GM12878 (cell line): Measurements from ENCODE around the gene PAX3. TPM values are rescaled to one million over a fixed set of nuclear protein-coding genes. Genes with fewer than 3 reads are reported as not detected.

Experiments used
- EP300 ChIP-seq, 2 experiments: fragments of 150-350 bp in 1 of 2; IDR thresholded peaks; 2 replicates each; pipeline ENCODE4 v1.6.1; 2011 to 2012; ENCODE audit warnings: low read depth in 2 of 2, low read length in 2 of 2, borderline replicate concordance in 1 of 2, improper control_type of control experiment in 1 of 2, inconsistent platforms in 1 of 2; ENCODE audit not compliant: control insufficient read depth in 1 of 2
- ETV6 ChIP-seq, 2 experiments: fragments of 450-650 bp in 1 of 2; IDR thresholded peaks in 1 of 2; conservative IDR thresholded peaks in 1 of 2; 2 replicates each; pipeline ENCODE4 v1.6.1; 2014; ENCODE audit warnings: antibody characterized with exemption in 1 of 2, borderline replicate concordance in 1 of 2, low read depth in 1 of 2, mild to moderate bottlenecking in 1 of 2, moderate library complexity in 1 of 2
- MEF2B ChIP-seq: fragments of 450-650 bp; IDR thresholded peaks from 2 replicates; pipeline ENCODE4 v1.6.1; 2018; ENCODE audit warnings: mild to moderate bottlenecking, moderate library complexity; ENCODE audit not compliant: partially characterized antibody, poor library complexity, severe bottlenecking
- MYC ChIP-seq: IDR thresholded peaks from 2 replicates; pipeline ENCODE4 v1.6.1; 2011; ENCODE audit warnings: mild to moderate bottlenecking, low read length, moderate library complexity, inconsistent platforms; ENCODE audit not compliant: insufficient read depth, insufficient replicate concordance, insufficient read length, severe bottlenecking
- NR2C2 ChIP-seq: IDR thresholded peaks from 2 replicates; pipeline ENCODE4 v1.6.1; 2011; ENCODE audit warnings: borderline replicate concordance, low read depth; ENCODE audit not compliant: control insufficient read depth, insufficient read length
- RELA ChIP-seq: fragments of 450-650 bp; IDR thresholded peaks from 2 replicates; pipeline ENCODE4 v1.8.0; 2014; ENCODE audit warnings: borderline replicate concordance; ENCODE audit not compliant: partially characterized antibody
- RFX5 ChIP-seq: IDR thresholded peaks from 2 replicates; pipeline ENCODE4 v1.6.1; 2011; ENCODE audit warnings: low read depth, low read length, improper control_type of control experiment
- SIX5 ChIP-seq: IDR thresholded peaks from 2 replicates; pipeline ENCODE4 v1.6.1; 2011; ENCODE audit warnings: mild to moderate bottlenecking, low read depth, low read length, moderate library complexity; ENCODE audit not compliant: severe bottlenecking
- SMAD1 ChIP-seq: fragments of 450-650 bp; IDR thresholded peaks from 2 replicates; pipeline ENCODE4 v1.6.1; 2018; ENCODE audit warnings: mild to moderate bottlenecking, low read depth; ENCODE audit not compliant: partially characterized antibody
- SREBF1 ChIP-seq: IDR thresholded peaks from 2 replicates; pipeline ENCODE4 v1.6.1; 2012; ENCODE audit warnings: mild to moderate bottlenecking, low read length
- STAT1 ChIP-seq: fragments of 450-650 bp; conservative IDR thresholded peaks from 2 replicates; pipeline ENCODE4 v1.6.1; 2014; ENCODE audit warnings: antibody characterized with exemption, mild to moderate bottlenecking
- STAT3 ChIP-seq: IDR thresholded peaks from 2 replicates; pipeline ENCODE4 v1.6.1; 2011; ENCODE audit warnings: low read depth, low read length, improper control_type of control experiment
- ZBED1 ChIP-seq: IDR thresholded peaks from 2 replicates; pipeline ENCODE4 v1.6.1; 2016; ENCODE audit warnings: borderline replicate concordance
- ZNF217 ChIP-seq: fragments of 450-650 bp; IDR thresholded peaks from 2 replicates; pipeline ENCODE4 v1.6.1; 2017; ENCODE audit warnings: antibody characterized with exemption, mild to moderate bottlenecking
- polyA plus RNA-seq, 11 experiments: library from polyadenylated mRNA; depleted of rRNA in 4 of 11; unstranded in 6 of 11; stranded (reverse) in 5 of 11; fragments of >200 nt; fragmentation: Nextera tagmentation in 4 of 11; fragmentation: Illumina TruSeq in 1 of 11; extraction: Ambion mirVana in 4 of 11; extraction: Trizol in 1 of 11; gene quantifications; 1 replicate in 1 of 11; 2 replicates in 10 of 11; pipeline versions ENCODE4 v1.2.1 to v1.2.3, GENCODE V29; 2011 to 2016; ENCODE audit warnings: inconsistent platforms in 2 of 11, missing spikeins in 2 of 11, low read depth in 1 of 11
- total RNA-seq, 4 experiments: library from RNA; depleted of rRNA in 3 of 4; stranded (reverse); fragments of >200 nt in 3 of 4; fragmentation: Illumina TruSeq in 1 of 4; extraction: Trizol in 1 of 4; gene quantifications; 2 replicates each; pipeline versions ENCODE4 v1.2.1 to v1.2.3, GENCODE V29; 2013 to 2021
- TF ChIP-seq, protein P1 (sequence below): fragments of 150-350 bp; IDR thresholded peaks from 2 replicates; pipeline ENCODE4 v1.6.1; 2014; ENCODE audit warnings: mild to moderate bottlenecking, low read depth, low read length
- TF ChIP-seq, protein P2 (sequence below), 3 experiments: IDR thresholded peaks in 2 of 3; conservative IDR thresholded peaks in 1 of 3; 2 replicates each; pipeline ENCODE4 v1.5.1; 2011; ENCODE audit warnings: low read depth in 3 of 3, low read length in 3 of 3, mild to moderate bottlenecking in 3 of 3, control low read depth in 2 of 3, moderate library complexity in 2 of 3, inconsistent platforms in 1 of 3, mixed read lengths in 1 of 3; ENCODE audit not compliant: control insufficient read depth in 2 of 3, insufficient read depth in 1 of 3; ENCODE audit errors: extremely low read depth in 1 of 3
- TF ChIP-seq, protein P3 (sequence below): fragments of 450-650 bp; IDR thresholded peaks from 2 replicates; pipeline ENCODE4 v1.6.1; 2017; ENCODE audit warnings: antibody characterized with exemption, mild to moderate bottlenecking, moderate library complexity
- TF ChIP-seq, protein P4 (sequence below): fragments of 450-650 bp; IDR thresholded peaks from 2 replicates; pipeline ENCODE4 v1.6.1; 2018; ENCODE audit warnings: mild to moderate bottlenecking, low read depth, moderate library complexity; ENCODE audit not compliant: partially characterized antibody

Gene PAX3
- total and polyA plus RNA-seq, 10 of the 15 experiments (the other 5 are each of a cell fraction or from before 2014, with no cell fraction given), result not detected

DNA sequence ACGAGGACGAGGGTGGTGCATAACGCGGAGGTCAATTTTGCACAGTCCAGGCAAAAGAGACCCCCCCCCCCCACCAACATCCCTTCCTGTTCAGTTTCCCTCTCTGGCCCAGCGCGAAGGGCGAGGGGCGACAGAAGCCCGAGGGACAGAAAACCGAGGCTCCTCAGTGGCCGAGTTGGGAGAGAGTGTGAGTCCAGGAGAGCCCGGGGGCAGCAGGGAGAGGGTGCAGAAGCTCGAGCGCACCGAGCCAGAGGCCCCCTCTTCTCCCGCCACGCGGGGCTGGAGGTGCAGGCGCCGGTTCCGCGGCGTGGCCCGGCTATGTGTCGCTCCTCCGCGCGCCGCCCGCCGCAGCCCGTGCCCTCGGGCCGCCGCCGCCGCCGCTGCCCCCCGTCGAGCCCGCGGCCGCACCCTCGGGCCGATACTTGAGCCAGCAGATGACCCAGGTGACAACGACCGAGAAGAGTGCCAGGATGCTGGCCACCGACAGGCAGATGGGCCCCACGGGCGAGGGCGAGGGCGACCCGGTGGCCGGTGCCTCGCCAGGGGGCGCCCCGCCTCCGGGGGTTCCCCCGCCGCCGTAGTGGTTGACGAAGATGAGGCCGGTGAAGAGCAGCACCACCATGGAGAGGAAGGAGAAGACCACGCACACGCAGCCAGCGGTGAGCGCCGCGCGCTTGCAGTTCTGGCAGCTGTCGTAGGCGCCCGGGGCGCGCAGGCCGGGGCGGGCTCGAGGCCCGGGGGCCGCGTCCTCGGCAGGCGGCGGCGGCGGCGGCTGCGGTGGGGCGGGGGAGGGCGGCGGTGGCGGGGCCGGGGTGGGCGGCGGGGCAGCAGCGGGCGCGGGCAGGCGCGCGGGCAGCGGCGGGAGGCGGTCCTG is 20.2 kb upstream of the PAX3 start (continued):
- TF ChIP-seq SMAD1 (no peak), RFX5 (no peak), SREBF1 (no peak), STAT1 (no peak), EP300 (IDR thresholded peaks at IDR 0.05; ENCODE audit: borderline replicate concordance in 1 of 2, control insufficient read depth in 1 of 2, low read depth in 2 of 2, low read length in 2 of 2) (no peak), SIX5 (no peak), MEF2B (no peak), STAT3 (no peak), RELA (no peak), ZBED1 (no peak), ZNF217 (0 out of 2 replicates have a peak, but pooled peaks have one; percentile 55), NR2C2 (no peak), MYC (no peak), ETV6 (conservative IDR thresholded peaks at IDR 0.05 in 1 of 2, IDR thresholded peaks at IDR 0.05 in 1 of 2; ENCODE audit: borderline replicate concordance in 1 of 2, low read depth in 1 of 2) (no peak)
- TF ChIP-seq, protein P1, sequence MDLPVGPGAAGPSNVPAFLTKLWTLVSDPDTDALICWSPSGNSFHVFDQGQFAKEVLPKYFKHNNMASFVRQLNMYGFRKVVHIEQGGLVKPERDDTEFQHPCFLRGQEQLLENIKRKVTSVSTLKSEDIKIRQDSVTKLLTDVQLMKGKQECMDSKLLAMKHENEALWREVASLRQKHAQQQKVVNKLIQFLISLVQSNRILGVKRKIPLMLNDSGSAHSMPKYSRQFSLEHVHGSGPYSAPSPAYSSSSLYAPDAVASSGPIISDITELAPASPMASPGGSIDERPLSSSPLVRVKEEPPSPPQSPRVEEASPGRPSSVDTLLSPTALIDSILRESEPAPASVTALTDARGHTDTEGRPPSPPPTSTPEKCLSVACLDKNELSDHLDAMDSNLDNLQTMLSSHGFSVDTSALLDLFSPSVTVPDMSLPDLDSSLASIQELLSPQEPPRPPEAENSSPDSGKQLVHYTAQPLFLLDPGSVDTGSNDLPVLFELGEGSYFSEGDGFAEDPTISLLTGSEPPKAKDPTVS, result no peak
- TF ChIP-seq, protein P2, sequence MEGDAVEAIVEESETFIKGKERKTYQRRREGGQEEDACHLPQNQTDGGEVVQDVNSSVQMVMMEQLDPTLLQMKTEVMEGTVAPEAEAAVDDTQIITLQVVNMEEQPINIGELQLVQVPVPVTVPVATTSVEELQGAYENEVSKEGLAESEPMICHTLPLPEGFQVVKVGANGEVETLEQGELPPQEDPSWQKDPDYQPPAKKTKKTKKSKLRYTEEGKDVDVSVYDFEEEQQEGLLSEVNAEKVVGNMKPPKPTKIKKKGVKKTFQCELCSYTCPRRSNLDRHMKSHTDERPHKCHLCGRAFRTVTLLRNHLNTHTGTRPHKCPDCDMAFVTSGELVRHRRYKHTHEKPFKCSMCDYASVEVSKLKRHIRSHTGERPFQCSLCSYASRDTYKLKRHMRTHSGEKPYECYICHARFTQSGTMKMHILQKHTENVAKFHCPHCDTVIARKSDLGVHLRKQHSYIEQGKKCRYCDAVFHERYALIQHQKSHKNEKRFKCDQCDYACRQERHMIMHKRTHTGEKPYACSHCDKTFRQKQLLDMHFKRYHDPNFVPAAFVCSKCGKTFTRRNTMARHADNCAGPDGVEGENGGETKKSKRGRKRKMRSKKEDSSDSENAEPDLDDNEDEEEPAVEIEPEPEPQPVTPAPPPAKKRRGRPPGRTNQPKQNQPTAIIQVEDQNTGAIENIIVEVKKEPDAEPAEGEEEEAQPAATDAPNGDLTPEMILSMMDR (IDR thresholded peaks at IDR 0.05 in 2 of 3, conservative IDR thresholded peaks at IDR 0.05 in 1 of 3; ENCODE audit: control insufficient read depth in 2 of 3, extremely low read depth in 1 of 3, insufficient read depth in 1 of 3, low read depth in 3 of 3, low read length in 3 of 3), result peak; percentile 43 to 66 (median 58); a peak in 5 of 6 replicates
- TF ChIP-seq, protein P3, sequence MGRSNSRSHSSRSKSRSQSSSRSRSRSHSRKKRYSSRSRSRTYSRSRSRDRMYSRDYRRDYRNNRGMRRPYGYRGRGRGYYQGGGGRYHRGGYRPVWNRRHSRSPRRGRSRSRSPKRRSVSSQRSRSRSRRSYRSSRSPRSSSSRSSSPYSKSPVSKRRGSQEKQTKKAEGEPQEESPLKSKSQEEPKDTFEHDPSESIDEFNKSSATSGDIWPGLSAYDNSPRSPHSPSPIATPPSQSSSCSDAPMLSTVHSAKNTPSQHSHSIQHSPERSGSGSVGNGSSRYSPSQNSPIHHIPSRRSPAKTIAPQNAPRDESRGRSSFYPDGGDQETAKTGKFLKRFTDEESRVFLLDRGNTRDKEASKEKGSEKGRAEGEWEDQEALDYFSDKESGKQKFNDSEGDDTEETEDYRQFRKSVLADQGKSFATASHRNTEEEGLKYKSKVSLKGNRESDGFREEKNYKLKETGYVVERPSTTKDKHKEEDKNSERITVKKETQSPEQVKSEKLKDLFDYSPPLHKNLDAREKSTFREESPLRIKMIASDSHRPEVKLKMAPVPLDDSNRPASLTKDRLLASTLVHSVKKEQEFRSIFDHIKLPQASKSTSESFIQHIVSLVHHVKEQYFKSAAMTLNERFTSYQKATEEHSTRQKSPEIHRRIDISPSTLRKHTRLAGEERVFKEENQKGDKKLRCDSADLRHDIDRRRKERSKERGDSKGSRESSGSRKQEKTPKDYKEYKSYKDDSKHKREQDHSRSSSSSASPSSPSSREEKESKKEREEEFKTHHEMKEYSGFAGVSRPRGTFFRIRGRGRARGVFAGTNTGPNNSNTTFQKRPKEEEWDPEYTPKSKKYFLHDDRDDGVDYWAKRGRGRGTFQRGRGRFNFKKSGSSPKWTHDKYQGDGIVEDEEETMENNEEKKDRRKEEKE, result no peak
- TF ChIP-seq, protein P4, sequence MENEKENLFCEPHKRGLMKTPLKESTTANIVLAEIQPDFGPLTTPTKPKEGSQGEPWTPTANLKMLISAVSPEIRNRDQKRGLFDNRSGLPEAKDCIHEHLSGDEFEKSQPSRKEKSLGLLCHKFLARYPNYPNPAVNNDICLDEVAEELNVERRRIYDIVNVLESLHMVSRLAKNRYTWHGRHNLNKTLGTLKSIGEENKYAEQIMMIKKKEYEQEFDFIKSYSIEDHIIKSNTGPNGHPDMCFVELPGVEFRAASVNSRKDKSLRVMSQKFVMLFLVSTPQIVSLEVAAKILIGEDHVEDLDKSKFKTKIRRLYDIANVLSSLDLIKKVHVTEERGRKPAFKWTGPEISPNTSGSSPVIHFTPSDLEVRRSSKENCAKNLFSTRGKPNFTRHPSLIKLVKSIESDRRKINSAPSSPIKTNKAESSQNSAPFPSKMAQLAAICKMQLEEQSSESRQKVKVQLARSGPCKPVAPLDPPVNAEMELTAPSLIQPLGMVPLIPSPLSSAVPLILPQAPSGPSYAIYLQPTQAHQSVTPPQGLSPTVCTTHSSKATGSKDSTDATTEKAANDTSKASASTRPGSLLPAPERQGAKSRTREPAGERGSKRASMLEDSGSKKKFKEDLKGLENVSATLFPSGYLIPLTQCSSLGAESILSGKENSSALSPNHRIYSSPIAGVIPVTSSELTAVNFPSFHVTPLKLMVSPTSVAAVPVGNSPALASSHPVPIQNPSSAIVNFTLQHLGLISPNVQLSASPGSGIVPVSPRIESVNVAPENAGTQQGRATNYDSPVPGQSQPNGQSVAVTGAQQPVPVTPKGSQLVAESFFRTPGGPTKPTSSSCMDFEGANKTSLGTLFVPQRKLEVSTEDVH, result no peak
